Measurements from ENCODE around the gene FAM186B.
A peak's percentile ranks its signal among the peaks of the same experiment; 100 is the strongest.

FAM186B gene

DNA sequence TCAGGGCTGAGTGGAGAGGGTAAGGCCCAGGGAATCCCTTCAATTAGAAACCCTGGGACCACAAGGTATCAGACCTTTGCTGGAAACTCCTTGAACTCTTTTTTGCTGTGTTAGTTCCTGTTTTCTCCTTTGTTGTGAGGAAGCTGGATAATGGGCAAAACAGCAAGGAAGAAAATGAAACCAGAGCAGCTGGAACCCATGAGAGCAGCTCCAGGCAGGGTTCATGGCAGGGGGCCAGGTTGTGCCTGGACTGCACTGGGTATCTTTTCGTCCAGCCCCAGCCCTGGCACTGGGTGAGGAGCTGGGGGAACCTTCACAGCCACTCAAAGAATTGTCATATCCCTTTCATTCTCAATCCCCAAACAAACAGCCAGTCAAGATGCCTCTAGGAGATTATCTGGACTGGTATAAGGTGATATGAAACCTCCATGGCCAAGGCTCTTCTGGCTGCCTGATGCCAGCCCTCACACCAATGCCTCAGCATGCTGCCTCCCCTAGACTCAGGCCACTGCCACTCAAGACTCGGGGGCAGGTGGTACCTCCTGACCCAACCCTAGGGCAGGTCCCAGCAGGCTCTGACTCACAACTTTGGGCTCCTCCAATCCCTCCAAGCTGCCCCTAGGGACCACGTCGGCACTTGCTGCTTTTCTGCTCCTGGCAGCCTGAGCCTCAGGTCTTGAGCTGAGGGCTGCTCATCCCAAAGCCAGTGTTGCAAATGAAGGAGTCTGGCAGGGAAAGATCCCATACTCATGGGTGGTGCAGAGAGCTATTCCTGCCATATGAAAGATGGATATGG is 16.5 kb downstream of the FAM186B start:
- H3K27ac Mint-ChIP-seq: peak overlapping the region in 1 of 2 donors; percentile 64

DNA sequence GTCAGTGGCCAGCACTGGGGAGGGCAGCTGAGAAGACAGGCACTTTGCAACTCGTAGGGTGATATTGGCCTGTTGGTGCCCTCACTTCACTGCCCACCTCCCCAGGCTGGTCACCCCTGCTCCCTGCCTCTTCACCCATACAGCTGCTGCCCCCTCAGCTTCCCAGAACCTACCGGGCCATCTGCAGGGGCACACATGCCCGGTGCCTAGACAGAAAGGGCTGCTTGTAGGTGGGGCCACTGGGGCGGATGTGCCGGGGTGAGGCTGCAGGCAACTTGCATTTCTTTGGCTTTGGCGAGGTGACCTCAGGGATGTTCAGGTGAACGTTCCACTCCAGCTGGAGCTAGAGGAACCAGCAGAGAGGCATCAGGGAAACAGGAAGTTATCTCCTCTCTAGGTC is 17.2 kb downstream of the FAM186B start:
- no peak for DNase-seq
- no peak for ATAC-seq
- H3K9me3 Mint-ChIP-seq: peaks cover 4 to 18% of the 10 kb centered on the region in 2 donors
- peak overlapping the region in 1 of 2 donors; percentile 45 for H3K27ac Mint-ChIP-seq
- H3K27me3 Mint-ChIP-seq: no peaks in the 10 kb centered on the region
- H3K4me3 Mint-ChIP-seq: no peak overlapping the region
- peaks cover 5% of the 10 kb centered on the region for H3K4me1 Mint-ChIP-seq

More for the DNA sequence above, 16.5 kb downstream of the FAM186B start:
- no peak overlapping the region for H3K4me3 Mint-ChIP-seq
- peaks cover 5% of the 10 kb centered on the region for H3K4me1 Mint-ChIP-seq
- no peak for DNase-seq
- peaks cover 4 to 18% of the 10 kb centered on the region in 2 donors for H3K9me3 Mint-ChIP-seq
- H3K27me3 Mint-ChIP-seq: no peaks in the 10 kb centered on the region
- no peak for ATAC-seq

DNA sequence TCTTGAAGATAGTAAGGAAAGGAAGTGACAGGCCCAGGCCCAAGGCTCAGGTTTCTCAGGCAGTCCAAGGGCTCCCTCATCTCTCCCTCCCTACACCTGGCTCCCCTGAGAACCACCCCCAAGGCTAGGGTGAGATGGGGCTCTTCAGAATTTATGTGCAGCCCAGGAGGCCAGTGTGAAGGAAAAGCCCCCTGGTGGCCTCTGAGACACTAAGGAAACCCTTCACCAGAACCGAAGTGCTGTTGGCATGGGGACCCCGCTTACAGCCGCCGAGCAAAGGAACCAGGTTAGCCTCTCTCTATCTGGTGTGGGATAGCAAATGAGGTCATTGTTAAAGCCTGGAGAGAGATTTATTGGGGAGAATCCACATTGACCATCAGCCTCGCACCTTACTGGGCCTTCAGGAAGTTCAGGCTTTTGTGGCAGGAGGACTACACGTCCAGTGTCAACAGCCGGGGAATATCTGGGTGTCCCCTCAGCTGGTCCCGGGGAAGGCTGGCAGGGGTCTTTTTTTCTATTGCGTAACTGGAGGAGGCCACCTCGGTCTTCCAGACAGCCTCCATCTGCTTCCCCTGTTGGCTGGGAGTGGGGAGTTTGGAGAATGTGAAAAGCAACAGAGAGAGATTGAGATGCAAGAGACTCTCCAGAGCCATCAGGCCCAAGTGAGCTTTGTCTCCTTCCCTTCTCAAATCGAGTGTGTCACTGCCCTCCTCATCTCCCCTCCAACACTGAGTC is 18.1 kb downstream of the FAM186B start:
- no peak for ATAC-seq
- H3K27me3 Mint-ChIP-seq: no peaks in the 10 kb centered on the region
- peaks cover 0 to 18% of the 10 kb centered on the region in 2 donors for H3K9me3 Mint-ChIP-seq
- H3K4me3 Mint-ChIP-seq: no peak overlapping the region
- no peak for DNase-seq
- peaks cover 5% of the 10 kb centered on the region for H3K4me1 Mint-ChIP-seq
- H3K27ac Mint-ChIP-seq: no peak overlapping the region

DNA sequence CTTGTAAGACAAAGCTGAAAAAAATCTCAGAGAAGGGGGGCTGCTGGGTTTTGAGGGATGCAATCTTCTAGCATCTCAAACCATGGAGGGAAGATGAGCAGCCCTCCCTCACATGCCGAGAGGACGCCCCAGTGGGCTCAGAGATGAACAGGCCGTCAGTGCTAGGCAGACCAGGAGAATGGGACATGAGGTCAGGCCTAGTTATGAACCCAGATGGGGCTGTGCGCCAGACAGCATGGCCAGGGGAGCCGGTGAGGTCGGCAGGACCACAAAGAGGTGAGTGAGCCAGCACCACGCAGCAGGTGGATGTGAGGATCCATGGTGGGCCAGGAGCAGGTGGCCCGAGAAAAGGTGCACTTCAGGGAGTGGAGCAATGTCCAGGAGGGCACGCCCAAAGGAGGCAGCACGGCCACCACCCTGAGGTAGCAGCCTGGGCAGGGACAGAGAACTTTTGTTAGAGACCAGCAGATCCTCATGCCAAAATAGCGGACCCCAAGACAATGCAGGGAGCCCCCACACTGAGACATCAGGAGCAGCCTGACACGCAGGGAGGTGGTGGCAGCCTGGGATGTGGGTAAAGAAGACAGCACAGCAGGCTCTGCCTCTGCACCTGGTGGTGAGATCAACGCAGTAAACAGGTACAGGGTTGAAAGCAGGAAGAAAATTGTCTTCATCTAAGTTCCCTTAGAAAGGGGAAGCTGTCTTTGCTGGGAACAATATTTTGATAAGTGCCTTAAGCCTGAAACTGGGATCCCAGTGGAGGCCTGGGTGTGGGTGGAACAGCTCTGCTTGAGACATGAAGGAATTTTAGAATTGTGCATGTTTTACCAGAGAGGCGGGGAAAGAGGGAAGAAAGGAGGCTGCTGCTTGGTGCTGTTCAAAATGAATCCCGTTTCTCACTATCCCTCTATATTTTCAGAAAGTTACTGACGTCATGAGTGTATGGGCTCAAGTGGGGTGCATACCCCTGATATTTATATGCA is 19.7 kb downstream of the FAM186B start:
- Mint-ChIP-seq H3K27me3 (no peaks in the 10 kb centered on the region), H3K9me3 (peaks cover 0 to 11% of the 10 kb centered on the region in 2 donors), H3K4me1 (peaks cover 20% of the 10 kb centered on the region), H3K4me3 (no peak overlapping the region), H3K27ac (no peak overlapping the region)
- no peak for DNase-seq
- no peak for ATAC-seq

DNA sequence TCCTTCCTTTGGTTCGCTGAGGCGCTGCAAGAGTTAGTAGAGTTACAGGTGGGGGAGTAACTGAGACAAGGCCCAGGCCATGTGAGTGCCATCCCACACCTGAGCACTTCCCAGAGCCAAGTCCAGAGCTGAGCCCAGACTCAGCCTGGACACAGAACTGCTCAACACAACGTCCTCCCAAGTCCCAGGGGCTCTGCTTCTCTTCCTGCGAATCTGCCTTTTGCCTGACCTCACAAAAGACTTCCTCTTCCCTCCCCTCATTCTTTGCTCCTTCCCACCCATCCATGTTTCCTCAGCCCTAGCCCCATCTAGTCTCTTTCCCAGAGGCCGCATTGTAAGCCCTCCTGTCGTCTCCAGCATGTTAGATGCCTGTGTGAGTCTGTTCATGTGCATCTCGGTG is 20.8 kb downstream of the FAM186B start:
- DNase-seq (no peak), ATAC-seq (no peak)
- H3K27ac Mint-ChIP-seq: no peak overlapping the region
- H3K4me3 Mint-ChIP-seq: no peak overlapping the region
- no peaks in the 10 kb centered on the region for H3K27me3 Mint-ChIP-seq
- no peaks in the 10 kb centered on the region for H3K9me3 Mint-ChIP-seq
- H3K4me1 Mint-ChIP-seq: peaks cover 27% of the 10 kb centered on the region

DNA sequence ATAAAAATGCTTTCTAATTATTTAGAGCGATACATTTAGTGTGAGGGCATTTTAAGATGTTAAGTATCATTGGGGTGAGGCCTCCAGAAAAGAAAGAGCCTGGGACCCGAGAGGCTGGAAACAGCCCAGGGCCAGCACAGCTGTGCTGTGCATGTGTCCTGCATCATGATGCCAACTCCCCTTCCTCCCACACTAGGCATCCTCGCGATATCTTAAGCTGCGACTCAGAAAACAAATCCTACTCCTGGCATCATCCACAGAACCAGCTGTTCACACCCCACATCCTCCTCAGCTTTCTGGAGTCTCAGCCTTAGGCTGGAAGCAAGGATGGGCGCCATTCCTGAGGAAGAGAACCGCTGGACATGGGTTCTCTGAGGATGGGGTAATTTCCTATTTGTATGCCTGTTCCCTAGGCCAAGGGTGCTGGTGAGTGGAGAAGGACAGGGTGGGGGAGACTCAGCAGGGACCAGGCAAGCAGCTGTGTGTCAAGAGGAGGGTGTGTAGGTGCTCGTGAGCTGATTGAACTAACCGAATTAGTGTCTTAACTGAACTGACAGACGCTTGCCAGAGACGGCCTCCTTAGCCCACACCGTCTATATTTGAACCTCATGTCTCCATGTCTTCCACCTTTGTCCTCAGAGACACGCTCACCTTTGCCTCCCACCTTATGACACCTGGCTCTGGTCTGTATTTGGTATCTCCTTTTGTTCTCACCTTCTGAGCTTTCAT is 21.9 kb downstream of the FAM186B start:
- H3K4me3 Mint-ChIP-seq: no peak overlapping the region
- no peaks in the 10 kb centered on the region for H3K9me3 Mint-ChIP-seq
- no peak overlapping the region for H3K27ac Mint-ChIP-seq
- no peak for DNase-seq
- H3K27me3 Mint-ChIP-seq: no peaks in the 10 kb centered on the region
- ATAC-seq: no peak
- peaks cover 27% of the 10 kb centered on the region for H3K4me1 Mint-ChIP-seq

DNA sequence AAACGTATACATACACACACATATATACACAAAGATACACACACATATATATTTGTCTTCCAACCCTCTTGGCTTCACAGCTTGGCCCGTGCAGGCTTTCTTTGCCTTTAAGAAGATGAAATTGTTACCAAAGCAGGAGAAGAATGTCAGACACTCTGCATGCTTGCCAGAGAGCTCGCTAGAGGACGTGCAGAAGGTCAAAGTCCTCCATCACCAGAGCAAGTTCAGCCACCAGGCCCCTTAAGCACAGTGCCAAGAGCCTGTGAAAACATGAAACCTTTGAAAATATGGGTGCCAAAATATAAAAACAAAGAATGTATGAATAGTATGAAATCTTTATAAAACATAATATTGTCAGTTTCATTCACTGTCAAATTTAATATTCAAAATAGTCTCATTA is 22.6 kb downstream of the FAM186B start:
- no peak overlapping the region for H3K27ac Mint-ChIP-seq
- no peak for ATAC-seq
- H3K4me3 Mint-ChIP-seq: no peak overlapping the region
- H3K4me1 Mint-ChIP-seq: peaks cover 27% of the 10 kb centered on the region
- no peaks in the 10 kb centered on the region for H3K9me3 Mint-ChIP-seq
- H3K27me3 Mint-ChIP-seq: no peaks in the 10 kb centered on the region
- no peak for DNase-seq

DNA sequence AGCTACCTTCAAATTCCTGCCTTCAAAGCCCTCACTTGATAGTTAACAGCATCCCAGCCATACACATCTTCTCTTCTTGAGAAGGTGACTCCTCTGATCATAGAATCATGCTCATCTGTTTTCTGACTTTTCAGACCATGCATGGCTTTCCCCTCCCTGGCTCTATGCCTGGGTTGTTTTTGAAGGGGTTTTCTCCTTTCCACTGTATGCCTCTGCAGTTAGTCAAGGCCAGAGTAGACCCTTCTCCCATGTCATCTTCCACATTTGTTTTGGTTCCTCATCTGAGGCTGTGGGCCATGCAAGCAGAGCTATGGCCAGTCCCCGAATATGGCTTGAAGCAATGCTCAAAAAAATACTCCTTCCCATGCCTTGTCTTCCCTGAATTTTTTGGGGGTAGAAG is 23.2 kb downstream of the FAM186B start:
- no peak for ATAC-seq
- no peak overlapping the region for H3K27ac Mint-ChIP-seq
- peaks cover 27% of the 10 kb centered on the region for H3K4me1 Mint-ChIP-seq
- no peaks in the 10 kb centered on the region for H3K27me3 Mint-ChIP-seq
- no peaks in the 10 kb centered on the region for H3K9me3 Mint-ChIP-seq
- no peak for DNase-seq
- no peak overlapping the region for H3K4me3 Mint-ChIP-seq

DNA sequence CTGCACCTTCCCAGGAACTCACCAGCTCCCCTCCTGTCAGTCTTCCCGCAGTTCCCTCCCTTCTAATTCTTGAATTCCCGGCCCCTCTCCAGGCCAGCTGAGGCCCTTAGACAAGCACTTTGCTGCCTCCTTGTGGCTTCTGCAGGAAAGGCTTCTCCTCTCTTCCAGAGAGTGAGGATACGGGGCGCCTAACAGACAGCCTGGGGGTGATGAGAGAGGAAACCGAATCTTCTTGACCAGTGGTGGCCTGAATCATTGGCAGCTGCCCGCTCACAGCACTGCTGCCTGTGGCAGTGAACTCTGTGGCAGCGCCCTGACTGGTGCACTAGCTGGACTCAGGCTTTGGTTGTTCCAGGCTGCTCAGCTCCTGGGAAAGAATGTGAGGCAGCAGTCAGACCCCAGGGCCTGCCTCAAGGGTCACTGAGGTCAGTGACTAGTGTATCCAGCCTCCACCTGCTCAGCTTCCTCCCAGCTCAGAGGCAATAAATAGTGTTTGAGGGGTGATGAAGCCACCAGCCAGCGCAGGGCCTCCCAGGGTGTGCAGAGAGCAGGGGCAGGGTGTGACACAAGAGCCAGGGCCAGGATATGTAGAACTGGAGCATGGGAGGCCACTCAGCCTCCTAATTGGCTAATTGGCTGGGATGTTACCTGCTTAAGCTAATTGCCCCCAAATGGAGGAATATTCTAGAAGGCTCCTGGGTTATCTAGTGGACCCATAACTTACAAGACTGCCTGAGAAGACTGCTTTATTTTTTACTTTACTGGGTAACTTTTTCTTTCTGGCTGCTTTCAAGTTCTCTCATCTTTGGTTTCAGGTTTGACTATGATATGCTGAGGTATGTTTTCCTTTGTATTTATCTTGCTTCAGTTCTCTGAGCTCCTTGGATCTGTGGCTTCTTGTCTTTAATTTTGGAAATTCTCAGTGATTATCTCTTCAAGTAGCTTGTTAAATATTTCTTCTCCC is 24.6 kb downstream of the FAM186B start:
- no peak overlapping the region for H3K27ac Mint-ChIP-seq
- DNase-seq (peak; percentile 43 to 44), ATAC-seq (peak; percentile 78)
- H3K9me3 Mint-ChIP-seq: no peaks in the 10 kb centered on the region
- no peak overlapping the region for H3K4me3 Mint-ChIP-seq
- H3K4me1 Mint-ChIP-seq: peaks cover 27% of the 10 kb centered on the region
- no peaks in the 10 kb centered on the region for H3K27me3 Mint-ChIP-seq

DNA sequence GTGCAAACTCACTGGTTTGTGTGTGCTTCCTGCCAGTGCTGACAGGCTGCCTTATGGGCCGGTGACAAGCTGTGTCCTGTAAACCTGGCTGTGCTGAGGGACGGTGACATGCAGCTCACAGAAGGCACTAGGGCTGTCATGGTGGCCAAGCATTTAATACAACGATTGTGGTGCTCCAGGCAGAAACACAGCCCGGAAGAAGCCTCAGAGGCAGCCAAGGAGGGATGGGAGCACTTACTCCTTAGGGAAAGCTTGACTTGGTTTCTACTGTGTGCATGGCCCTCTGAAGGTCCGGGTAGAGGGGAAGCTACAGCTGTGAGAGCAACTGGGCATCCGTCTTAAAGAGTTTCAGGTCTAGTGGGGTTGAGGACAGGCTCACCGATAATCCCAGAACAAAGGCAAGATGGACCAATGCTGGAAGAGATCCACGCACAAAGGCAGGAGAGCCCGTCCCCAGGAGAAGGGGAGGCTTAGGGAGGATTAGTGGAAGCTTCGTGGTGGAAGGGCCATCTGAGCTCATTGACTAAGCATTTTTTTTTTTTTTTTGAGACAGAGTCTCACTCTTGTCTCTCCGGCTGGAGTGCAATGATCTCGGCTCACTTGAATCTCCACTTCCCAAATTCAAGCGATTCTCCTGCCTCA is 26.8 kb downstream of the FAM186B start:
- ATAC-seq (no peak), DNase-seq (no peak)
- Mint-ChIP-seq H3K27me3 (no peaks in the 10 kb centered on the region), H3K27ac (peak overlapping the region in 1 of 2 donors; percentile 2), H3K9me3 (no peaks in the 10 kb centered on the region), H3K4me3 (no peak overlapping the region), H3K4me1 (peaks cover 22% of the 10 kb centered on the region)

DNA sequence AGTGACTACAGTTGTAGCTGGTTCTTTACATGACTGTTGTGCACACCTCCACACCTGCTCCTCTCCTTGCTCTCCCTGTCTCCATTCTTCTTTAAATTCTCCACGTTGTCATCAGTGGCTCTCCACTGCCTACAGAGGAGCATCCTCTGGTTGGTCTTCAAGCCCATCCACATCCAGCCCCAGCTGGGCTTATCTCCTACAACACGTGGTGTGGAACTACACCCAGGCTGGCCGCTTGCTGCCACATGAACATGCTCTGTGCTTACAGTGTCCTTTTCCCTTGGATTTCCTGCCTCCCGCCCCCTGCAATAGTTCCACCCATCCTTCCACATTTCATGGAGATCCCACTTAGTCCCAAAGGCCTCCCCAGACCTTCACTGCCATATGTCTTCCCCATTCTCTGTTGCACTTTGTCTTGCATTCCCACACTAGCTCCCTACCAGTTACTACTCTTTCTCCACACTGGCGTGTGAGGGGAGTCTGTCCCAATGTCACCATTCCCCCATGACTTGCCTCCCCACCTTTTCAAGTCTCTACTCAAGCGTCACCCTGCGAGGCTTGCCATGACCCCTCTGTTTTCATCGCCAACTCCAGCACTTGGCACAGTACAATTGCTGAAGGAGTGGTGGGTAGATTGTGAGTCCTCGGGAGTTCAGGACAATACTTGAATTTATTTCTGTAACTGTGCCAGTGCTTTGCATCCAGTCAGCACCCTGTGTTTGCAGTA is 27.7 kb downstream of the FAM186B start:
- Mint-ChIP-seq H3K4me3 (no peak overlapping the region), H3K27ac (no peak overlapping the region), H3K9me3 (no peaks in the 10 kb centered on the region), H3K4me1 (peaks cover 22% of the 10 kb centered on the region), H3K27me3 (no peaks in the 10 kb centered on the region)
- ATAC-seq (no peak), DNase-seq (no peak)

DNA sequence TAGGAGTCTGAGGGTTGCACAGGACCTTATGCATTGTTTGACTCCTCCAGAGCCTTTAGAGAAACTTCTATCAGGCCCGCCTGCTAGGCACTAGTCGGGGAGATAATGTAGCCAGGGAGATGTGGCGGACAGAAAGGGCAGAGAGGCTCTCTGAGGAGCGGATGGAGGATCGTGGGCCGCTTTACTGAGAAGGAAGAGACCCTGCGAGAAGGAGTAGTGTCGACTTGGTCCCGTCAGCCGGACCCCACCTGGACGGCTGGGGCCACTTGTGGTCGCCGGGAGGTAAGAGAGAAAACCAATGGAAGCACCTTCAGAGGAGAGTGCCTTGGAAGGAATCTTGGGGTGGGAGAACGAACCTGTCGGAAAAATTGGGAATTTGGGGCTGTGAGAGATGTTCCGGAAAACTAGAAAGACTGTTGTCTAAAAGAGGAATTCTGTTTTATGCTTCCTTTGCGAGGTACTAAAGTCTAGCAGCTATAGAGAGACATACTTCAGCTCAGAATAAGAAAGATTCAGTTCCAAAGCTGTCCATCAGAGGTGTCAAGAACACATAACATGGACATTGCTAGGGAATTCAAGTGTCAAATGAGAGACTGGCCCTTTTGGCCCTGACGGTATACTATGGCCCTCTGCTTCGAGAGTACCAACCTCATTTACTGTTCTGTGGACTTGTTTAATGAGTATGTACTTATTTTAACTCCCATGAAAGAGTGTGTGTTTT is 36.8 kb downstream of the FAM186B start:
- Mint-ChIP-seq H3K27me3 (no peaks in the 10 kb centered on the region), H3K9me3 (no peaks in the 10 kb centered on the region), H3K27ac (peak overlapping the region; percentile 99), H3K4me1 (peaks cover 74% of the 10 kb centered on the region), H3K4me3 (peak overlapping the region; percentile 99 to 100)
- DNase-seq: no peak
- peak; percentile 55 for ATAC-seq
